Stimulated activated CD8-positive, alpha-beta memory T cell treated with anti-CD3 and anti-CD28 coated beads, Interleukin-4, amount 100 ng/mL, for 48 hours (primary cell): ENCODE data around the gene RHOH.

Experiments used
- DNase-seq: peaks from one replicate; pipeline ENCODE4 v3.0.0-alpha.2; 2020

Gene RHOH

DNA sequence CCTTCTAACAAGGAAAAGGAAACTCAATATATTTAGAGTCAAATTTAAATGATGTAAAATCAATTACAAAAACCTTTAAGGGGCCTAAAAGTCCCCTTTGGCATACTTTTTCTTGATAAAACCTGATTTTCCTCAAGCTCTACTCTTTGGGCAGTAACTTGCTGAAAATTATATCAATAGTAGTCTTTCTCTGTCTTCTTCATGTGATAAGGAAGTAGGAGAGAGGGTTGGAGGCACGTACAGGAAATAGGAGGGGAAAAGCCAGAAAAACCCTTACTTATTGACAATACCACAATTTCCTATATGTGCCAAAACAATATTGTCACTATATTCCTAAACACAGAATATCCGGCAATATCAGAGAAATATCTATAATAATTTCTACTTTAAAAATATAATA lies 9.6 kb downstream of the RHOH start:
- no peak for DNase-seq

DNA sequence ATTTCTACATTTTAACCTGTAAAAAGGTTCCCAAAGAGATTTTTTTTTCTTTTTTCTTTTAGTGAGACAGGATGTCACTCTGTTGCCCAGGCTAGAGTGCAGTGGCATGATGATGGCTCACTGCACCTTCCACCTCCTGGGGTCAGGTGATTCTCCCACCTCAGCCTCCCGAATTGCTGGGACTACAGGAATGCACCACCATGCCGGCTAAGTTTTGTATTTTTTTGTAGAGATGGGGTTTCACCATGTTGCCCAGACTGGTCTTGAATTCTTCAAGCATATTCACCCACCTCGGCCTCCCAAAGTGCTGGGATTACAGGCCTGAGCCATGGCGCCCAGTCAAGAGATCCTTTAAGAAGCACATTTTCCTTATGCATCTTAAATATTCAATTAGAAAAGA lies 12.6 kb downstream of the RHOH start:
- DNase-seq, result no peak

DNA sequence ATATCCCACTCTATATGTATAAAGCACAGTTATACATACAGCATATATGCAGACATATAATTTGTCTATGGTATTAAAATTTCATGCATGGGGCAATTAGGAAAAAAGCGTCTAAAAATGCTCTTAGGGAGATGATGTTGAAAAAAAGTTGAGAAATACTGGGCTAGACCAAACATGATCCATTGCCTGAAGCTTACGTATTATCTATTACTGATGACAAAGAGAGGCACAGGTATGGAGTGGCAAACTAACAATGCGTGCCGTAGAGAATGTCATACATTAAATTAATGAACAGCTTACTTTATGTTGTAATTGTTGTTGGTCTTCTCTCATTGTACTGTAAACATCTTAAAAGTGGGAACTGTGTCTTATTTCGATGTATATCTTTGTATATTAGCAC lies 13.9 kb downstream of the RHOH start:
- DNase-seq, result no peak

GRCh38 chr4:40211224-40212185 lies 14.7 kb downstream of the RHOH start:
- DNase-seq, result no peak

GRCh38 chr4:40212674-40213527 lies 16.1 kb downstream of the RHOH start:
- no peak for DNase-seq

DNA sequence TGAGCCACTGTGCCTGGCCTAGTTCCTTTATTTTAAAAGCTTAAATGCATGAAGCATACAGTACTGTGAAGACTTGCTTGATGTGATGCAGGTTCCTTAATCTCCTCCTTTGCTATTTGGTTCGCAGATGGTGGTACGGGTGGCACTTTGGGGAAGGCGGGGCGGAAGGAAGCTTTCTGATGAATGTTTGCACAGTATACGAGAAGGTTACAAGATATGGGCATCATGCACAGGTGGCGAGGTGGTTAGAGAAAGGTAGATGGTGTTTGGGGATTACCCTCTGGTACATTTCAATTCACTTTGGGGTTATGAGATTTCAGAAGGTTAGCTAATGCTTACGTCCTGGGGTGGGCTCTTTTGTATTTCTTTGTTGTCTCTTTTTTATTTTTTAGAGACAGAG lies 17.2 kb downstream of the RHOH start:
- DNase-seq, result no peak

DNA sequence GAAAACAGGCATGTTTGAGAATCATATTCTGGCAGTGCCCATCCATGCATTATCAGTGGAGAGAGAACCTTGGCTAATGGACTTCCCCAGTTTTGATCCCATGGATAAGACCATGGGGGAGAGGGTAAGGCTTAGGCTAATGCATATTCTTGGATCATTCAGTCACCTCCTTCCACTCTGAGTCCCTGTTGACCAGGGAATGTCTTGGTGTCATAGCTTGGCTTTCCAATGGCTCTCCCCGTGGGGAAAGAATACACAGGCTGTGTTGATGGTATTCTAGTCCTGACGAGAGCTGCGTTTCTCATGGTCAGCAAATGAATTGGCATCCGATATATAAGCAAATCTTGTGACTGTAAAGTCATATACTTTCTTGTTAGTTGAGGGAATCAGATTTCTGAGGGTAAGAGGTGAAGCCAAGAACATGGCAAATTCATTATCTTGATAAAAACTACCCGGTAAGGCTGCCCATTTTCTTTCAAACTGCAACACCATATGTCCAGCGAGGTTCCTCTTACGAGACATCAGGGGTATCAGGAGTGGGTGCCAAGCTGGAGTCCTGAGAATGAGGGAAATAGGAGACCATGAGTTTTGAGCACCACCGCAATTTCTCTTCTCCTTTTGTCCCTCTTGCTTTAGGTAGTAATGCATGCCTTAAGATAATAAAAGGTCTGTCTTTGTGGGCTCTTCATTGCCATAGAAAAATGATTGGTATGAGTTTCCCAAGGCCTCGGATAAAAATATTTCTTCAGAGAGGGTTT lies 18.0 kb downstream of the RHOH start:
- DNase-seq, result no peak

GRCh38 chr4:40216622-40217366 lies 20.0 kb downstream of the RHOH start:
- DNase-seq, result no peak

- DNase-seq, result no peak
Observed at GRCh38 chr4:40221744-40222143, 24.9 kb downstream of the RHOH start.

- DNase-seq, result no peak
Observed at GRCh38 chr4:40223343-40223742, 26.5 kb downstream of the RHOH start.

DNA sequence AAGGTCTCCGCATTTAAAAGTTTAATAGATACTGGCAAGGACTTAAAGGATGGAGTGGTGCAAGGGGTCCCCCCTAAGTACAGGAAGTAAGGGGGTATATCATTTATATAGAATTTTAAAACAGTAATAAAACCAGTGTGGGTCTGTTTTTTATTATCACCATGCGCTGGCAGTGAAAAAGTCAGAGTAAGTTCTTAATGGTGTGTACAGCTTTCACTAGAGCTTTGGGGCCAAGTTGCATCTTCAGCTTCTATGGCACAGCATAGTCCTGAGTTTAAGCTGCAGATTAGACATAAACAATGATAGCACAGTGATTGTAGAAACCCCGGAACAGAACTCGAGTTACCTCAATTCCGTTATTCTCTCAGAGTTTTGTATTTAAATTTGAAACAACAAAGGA lies 27.6 kb downstream of the RHOH start:
- no peak for DNase-seq

DNA sequence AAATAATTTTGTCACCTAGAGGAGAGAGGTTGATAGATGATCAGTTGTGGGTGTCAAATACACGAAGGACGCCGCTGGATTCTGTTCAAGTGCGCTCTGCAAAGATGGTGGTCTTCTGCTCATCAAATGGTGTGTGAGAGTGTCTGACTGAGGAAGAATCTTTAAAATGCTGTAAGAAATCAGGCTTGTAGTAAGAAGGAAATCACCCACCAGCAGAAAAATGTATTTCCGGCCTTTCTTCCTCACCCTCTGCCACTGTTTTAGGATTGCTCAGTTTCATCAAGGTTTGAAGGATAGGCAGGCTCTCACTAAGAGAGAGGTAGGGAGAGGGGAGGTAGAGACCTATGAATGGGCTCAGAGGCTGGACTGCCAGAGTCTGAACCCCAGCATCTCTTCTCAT lies 28.7 kb downstream of the RHOH start:
- no peak for DNase-seq

- DNase-seq, result peak; percentile 73
Observed at GRCh38 chr4:40227284-40227683, 30.5 kb downstream of the RHOH start.

DNA sequence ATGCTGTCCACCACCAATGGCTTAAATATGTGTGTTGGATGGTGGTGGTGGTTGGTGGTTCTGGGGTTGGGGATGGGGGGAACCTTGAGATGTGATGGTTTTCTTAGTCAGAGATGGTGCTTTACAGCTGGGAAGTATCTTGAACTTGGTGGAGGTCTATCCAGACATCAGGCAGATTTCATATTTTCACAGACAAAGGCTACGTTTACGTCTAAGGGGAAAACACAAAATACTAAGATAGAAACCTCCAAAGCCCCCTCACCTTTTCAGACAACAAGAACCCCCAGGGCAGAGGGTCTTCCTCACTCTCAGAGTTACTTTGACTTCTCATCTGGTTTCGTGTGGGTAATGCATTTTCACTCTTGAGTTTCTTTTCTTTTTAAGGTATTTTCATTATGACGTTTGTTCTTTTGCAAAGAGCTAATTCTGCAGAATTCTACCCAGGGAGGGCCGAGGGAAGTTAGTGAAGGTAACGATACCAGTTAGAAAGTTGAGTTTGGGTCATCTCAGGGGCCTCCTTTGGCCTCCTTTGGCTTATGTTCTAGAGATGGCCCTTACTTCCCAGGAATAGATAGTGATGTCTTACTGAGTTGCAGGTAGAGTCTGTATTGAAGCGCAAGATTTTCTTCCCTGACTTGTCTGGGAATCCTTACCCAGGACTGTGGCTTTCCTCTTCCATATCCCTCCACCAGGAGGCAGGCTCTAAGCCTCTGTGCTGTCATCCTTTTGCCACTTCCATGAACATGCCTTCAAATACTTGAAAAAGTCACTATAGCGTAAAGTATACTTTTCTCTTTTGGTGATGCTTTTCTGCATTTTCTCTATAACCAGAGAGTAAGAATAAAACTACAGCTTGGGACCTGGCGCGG lies 31.9 kb downstream of the RHOH start:
- DNase-seq, result peak; percentile 62

GRCh38 chr4:40231316-40231863 lies 34.6 kb downstream of the RHOH start:
- peak; percentile 50 for DNase-seq

DNA sequence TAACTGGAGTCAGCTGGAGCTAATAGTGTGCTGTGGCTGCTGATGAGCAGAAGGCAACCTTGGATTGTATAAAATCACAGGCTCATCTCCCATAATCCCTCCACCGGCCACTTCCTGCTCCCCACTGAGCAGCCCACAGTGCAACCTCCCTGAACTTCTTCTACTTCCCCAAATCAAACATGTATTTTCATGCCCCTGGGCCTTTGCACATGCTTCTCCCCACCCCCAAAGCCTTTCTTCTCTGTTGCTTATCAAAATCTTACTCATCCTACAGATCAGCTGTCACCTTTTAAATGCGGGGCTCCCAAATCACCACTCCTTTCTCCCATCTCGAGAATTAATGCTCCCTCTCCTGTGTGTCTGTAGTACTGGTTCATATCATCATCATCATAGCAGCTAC lies 35.8 kb downstream of the RHOH start:
- peak; percentile 64 for DNase-seq

GRCh38 chr4:40233227-40233626 lies 36.4 kb downstream of the RHOH start:
- no peak for DNase-seq

GRCh38 chr4:40234519-40235039 lies 37.7 kb downstream of the RHOH start:
- DNase-seq, result no peak

GRCh38 chr4:40238008-40238699 lies 41.3 kb downstream of the RHOH start:
- no peak for DNase-seq
